ENCODE measurements around the gene GMCL1.

- no peak for TF ChIP-seq CTCF (IDR thresholded peaks at IDR 0.05; ENCODE audit: low read length)
- no peak for TF ChIP-seq EZH2 (IDR thresholded peaks at IDR 0.05; ENCODE audit: borderline replicate concordance, low read length)
Measured at GRCh38 chr2:69789175-69789721, 40.2 kb upstream of the GMCL1 start.
